ENCODE data around the gene PAX7.

DNA sequence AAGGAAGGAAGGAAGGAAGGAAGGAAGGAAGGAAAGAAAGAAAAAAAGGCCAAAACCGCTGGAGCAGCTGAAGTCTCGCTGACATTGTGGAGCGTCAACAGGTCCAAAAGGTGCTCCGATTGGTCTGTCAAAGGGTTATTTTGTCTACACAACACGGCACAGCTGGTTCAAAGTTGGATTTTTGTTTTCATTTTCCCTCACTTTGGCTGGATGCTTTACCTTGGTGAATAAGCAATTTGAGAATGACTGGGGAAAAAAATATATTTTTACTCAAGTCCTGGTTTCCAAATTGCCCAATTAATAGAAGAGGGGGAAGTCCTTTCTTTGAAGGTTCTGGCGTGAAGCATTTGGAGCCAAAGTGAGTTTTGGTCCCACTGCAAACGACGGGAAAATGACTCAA lies 19.3 kb upstream of the PAX7 start:
- TF ChIP-seq, protein P1, sequence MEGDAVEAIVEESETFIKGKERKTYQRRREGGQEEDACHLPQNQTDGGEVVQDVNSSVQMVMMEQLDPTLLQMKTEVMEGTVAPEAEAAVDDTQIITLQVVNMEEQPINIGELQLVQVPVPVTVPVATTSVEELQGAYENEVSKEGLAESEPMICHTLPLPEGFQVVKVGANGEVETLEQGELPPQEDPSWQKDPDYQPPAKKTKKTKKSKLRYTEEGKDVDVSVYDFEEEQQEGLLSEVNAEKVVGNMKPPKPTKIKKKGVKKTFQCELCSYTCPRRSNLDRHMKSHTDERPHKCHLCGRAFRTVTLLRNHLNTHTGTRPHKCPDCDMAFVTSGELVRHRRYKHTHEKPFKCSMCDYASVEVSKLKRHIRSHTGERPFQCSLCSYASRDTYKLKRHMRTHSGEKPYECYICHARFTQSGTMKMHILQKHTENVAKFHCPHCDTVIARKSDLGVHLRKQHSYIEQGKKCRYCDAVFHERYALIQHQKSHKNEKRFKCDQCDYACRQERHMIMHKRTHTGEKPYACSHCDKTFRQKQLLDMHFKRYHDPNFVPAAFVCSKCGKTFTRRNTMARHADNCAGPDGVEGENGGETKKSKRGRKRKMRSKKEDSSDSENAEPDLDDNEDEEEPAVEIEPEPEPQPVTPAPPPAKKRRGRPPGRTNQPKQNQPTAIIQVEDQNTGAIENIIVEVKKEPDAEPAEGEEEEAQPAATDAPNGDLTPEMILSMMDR (conservative IDR thresholded peaks at IDR 0.05; ENCODE audit: low read depth, low read length) = no peak
- no peak for TF ChIP-seq POLR2A (IDR thresholded peaks at IDR 0.05; ENCODE audit: low read depth, low read length)
- TF ChIP-seq BHLHE40 (IDR thresholded peaks at IDR 0.05; ENCODE audit: low read depth, low read length) = no peak
- no peak for TF ChIP-seq SMC3 (IDR thresholded peaks at IDR 0.05; ENCODE audit: low read depth, low read length)
- no peak for TF ChIP-seq MAZ (IDR thresholded peaks at IDR 0.05; ENCODE audit: borderline replicate concordance, low read depth, low read length)
- TF ChIP-seq FOS (IDR thresholded peaks at IDR 0.05; ENCODE audit: low read depth, low read length) = no peak
- no peak for TF ChIP-seq RAD21 (IDR thresholded peaks at IDR 0.05; ENCODE audit: low read length)
- TF ChIP-seq RCOR1 (IDR thresholded peaks at IDR 0.05; ENCODE audit: insufficient replicate concordance, low read length) = no peak
- TF ChIP-seq CHD1 (IDR thresholded peaks at IDR 0.05; ENCODE audit: low read depth, low read length) = no peak

Data from IMR-90 (cell line).